Measurements from ENCODE around the gene HS3ST6.

HS3ST6 gene

DNA sequence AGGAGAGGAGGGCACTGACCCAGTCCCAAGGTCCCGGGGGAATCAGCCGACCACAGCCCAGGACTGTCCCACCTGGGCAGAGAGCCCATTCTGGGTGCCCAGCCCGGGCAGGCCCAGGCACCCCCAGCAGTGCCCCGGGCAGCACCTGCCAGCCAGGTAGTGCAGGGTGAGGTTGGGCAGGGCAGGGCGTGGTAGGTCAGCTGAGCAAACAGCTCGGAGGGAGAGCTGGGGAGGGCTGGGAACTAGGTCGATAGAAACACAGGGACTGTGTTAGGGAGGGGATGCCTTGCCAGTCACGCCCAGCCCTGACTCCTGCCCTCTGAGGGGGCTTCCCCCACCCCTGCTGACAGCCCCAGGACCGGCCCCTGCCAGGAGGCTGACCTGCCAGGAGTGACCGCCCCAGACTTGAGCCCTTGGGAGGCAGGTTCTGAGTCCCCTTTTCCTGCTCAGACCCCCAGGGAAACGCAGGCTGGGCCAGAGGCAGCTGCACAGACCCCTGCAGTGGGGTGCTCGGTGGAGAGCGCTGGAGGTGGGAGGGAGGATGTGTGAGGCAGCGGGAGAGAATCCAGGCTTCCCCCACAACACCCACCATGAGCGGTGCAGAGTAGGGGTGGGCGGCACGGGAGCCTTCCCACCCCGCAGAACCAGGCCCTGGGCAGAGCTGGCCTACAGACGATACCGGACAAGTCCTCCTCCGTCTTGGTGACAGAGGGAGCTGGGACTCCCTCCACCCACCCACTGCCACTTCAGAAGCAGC lies 4.7 kb downstream of the HS3ST6 start:
- no peak overlapping the region for H3K27ac ChIP-seq (ENCODE audit: insufficient read depth in 1 of 2, low read depth in 1 of 2, low read length in 2 of 2, poor library complexity in 1 of 2, severe bottlenecking in 2 of 2)
- no peak for DNase-seq
- H3K9me3 ChIP-seq (ENCODE audit: control extremely low read depth in 1 of 5, control insufficient read depth in 4 of 5, insufficient read depth in 2 of 5, low read depth in 1 of 5, low read length in 4 of 5), result no peaks in the 10 kb centered on the region
- H3K4me3 ChIP-seq (ENCODE audit: control insufficient read depth in 1 of 7, extremely low read depth in 1 of 7, insufficient read depth in 4 of 7, low read depth in 2 of 7, low read length in 6 of 7), result no peak overlapping the region
- H3K4me1 ChIP-seq (ENCODE audit: control extremely low read depth in 1 of 4, control insufficient read depth in 4 of 4, insufficient read depth in 4 of 4, low read length in 3 of 4), result peaks cover 0 to 1% (median under 1%) of the 10 kb centered on the region in 4 experiments
- POLR2A ChIA-PET, result no interaction called here
- WGBS (ENCODE audit: insufficient coverage), result 76% methylated on average over 9 of the region's 21 CpGs
- H3K36me3 ChIP-seq (ENCODE audit: control insufficient read depth in 4 of 4, insufficient read depth in 4 of 4, low read length in 3 of 4), result no peaks in the 10 kb centered on the region
- CTCF ChIA-PET, result interaction anchor here (1.5 kb wide), 1 partner anchor 10 kb away, joined by 5 read pairs; no protein-coding TSS in a partner anchor
- peaks cover 0 to 67% (median 31%) of the 10 kb centered on the region in 5 experiments for H3K27me3 ChIP-seq (replicated peaks in 2 of 5; ENCODE audit: control insufficient read depth in 4 of 5, insufficient read depth in 5 of 5, low read length in 4 of 5)

- ChIA-PET POLR2A (no interaction called here), CTCF (interaction anchor here (0.6 kb wide), 1 partner anchor 11 kb away, joined by 3 read pairs; no protein-coding TSS in a partner anchor)
- WGBS (ENCODE audit: insufficient coverage), result 94% methylated on average over 16 of the region's 17 CpGs
- Histone ChIP-seq H3K4me3 (ENCODE audit: control insufficient read depth in 1 of 7, extremely low read depth in 1 of 7, insufficient read depth in 4 of 7, low read depth in 2 of 7, low read length in 6 of 7) (no peak overlapping the region), H3K9me3 (ENCODE audit: control extremely low read depth in 1 of 5, control insufficient read depth in 4 of 5, insufficient read depth in 2 of 5, low read depth in 1 of 5, low read length in 4 of 5) (no peaks in the 10 kb centered on the region), H3K4me1 (ENCODE audit: control extremely low read depth in 1 of 4, control insufficient read depth in 4 of 4, insufficient read depth in 4 of 4, low read length in 3 of 4) (peaks cover 0 to 5% (median 2%) of the 10 kb centered on the region in 4 experiments), H3K27ac (ENCODE audit: insufficient read depth in 1 of 2, low read depth in 1 of 2, low read length in 2 of 2, poor library complexity in 1 of 2, severe bottlenecking in 2 of 2) (no peak overlapping the region), H3K27me3 (replicated peaks in 2 of 5; ENCODE audit: control insufficient read depth in 4 of 5, insufficient read depth in 5 of 5, low read length in 4 of 5) (peaks cover 0 to 68% (median 32%) of the 10 kb centered on the region in 5 experiments), H3K36me3 (ENCODE audit: control insufficient read depth in 4 of 4, insufficient read depth in 4 of 4, low read length in 3 of 4) (no peaks in the 10 kb centered on the region)
- DNase-seq, result no peak
Measured at GRCh38 chr16:1912215-1912543, 6.0 kb downstream of the HS3ST6 start.

DNA sequence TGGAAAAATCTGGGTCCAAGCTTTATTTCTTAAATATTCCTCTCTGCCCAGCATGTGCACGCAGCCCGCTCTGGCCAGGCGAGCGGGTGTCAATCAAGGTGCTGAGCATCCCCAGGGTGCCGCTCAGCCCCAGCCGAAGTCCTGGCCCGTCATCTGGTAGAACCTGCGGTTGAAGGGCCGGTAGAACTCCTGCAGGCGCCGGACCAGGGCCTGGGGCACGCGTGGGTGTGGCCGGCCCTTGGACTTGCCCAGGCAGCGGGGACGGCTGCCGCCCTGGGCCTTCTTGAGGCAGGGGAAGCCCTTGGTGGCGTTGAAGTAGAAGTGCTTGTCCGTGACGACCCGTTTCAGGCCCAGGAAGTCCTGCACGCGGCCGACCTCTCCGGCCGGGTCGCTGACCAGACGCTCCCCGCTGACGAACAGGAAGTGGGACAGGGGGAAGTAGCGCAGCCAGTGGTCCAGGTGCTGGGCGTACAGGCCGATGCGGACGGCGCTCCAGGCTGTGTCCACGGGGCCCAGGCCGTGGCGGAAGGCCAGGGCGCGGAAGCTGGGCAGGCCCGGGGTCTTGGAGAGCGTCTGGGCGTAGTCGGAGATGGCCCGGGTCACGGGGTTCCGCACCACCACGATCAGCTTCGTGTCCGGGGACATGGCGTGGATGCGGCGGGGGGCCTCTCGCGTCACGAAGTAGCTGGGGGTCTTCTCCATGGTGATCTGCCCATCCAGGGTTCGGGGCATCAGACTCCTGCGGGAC lies 6.6 kb downstream of the HS3ST6 start:
- CTCF ChIA-PET, result interaction anchor here (0.6 kb wide), 1 partner anchor 11 kb away, joined by 3 read pairs; no protein-coding TSS in a partner anchor

DNA sequence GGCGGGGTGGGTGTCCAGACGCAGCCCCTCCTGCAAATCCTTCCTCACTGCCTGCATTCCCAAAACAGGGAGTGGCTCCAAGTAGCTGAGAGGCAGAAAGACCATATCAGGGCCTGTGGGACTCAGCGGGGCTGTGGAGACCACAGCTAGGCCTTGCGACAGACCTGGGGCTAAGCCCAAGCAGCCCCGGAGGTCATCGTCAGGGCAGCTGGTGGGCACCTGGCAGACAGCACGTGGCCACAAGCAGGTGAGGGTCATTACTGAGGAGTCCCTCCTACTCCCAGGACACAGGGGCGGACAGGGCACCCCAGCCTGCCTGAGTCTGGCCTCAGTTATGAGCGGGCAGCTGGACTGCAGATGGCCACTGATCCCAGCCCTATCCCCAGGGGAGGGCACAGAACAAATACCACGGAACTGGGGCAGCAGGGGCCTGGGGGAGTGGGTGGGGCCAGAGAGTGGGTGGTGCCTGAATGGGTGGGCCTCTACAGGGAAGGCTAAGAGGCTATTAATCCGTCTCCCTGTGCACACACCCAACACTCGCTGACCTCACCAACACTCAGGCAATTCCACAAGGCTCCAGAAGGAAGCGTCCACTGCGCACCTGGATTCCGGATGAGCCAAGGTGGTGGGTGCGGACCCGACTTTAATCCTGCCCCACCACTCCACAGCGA lies 8.5 kb downstream of the HS3ST6 start:
- WGBS (ENCODE audit: insufficient coverage), result 97% methylated on average over 12 of the region's 18 CpGs
- Histone ChIP-seq H3K4me3 (ENCODE audit: control insufficient read depth in 1 of 7, extremely low read depth in 1 of 7, insufficient read depth in 4 of 7, low read depth in 2 of 7, low read length in 6 of 7) (no peak overlapping the region), H3K4me1 (ENCODE audit: control extremely low read depth in 1 of 4, control insufficient read depth in 4 of 4, insufficient read depth in 4 of 4, low read length in 3 of 4) (peaks cover 0 to 5% (median 2%) of the 10 kb centered on the region in 4 experiments), H3K27ac (ENCODE audit: insufficient read depth in 1 of 2, low read depth in 1 of 2, low read length in 2 of 2, poor library complexity in 1 of 2, severe bottlenecking in 2 of 2) (no peak overlapping the region), H3K9me3 (ENCODE audit: control extremely low read depth in 1 of 5, control insufficient read depth in 4 of 5, insufficient read depth in 2 of 5, low read depth in 1 of 5, low read length in 4 of 5) (no peaks in the 10 kb centered on the region), H3K27me3 (replicated peaks in 2 of 5; ENCODE audit: control insufficient read depth in 4 of 5, insufficient read depth in 5 of 5, low read length in 4 of 5) (peaks cover 0 to 67% (median 28%) of the 10 kb centered on the region in 5 experiments), H3K36me3 (ENCODE audit: control insufficient read depth in 4 of 4, insufficient read depth in 4 of 4, low read length in 3 of 4) (no peaks in the 10 kb centered on the region)
- no peak for DNase-seq
- ChIA-PET POLR2A (no interaction called here), CTCF (interaction anchor here (1.8 kb wide), 1 partner anchor 14 kb away, joined by 4 read pairs; no protein-coding TSS in a partner anchor)

More for the DNA sequence above, 6.6 kb downstream of the HS3ST6 start:
- no peaks in the 10 kb centered on the region for H3K9me3 ChIP-seq (ENCODE audit: control extremely low read depth in 1 of 5, control insufficient read depth in 4 of 5, insufficient read depth in 2 of 5, low read depth in 1 of 5, low read length in 4 of 5)
- H3K4me1 ChIP-seq (ENCODE audit: control extremely low read depth in 1 of 4, control insufficient read depth in 4 of 4, insufficient read depth in 4 of 4, low read length in 3 of 4), result peaks cover 0 to 5% (median 2%) of the 10 kb centered on the region in 4 experiments
- no peaks in the 10 kb centered on the region for H3K36me3 ChIP-seq (ENCODE audit: control insufficient read depth in 4 of 4, insufficient read depth in 4 of 4, low read length in 3 of 4)
- WGBS (ENCODE audit: insufficient coverage), result 92% methylated on average over 59 of the region's 59 CpGs
- no peak overlapping the region for H3K4me3 ChIP-seq (ENCODE audit: control insufficient read depth in 1 of 7, extremely low read depth in 1 of 7, insufficient read depth in 4 of 7, low read depth in 2 of 7, low read length in 6 of 7)
- POLR2A ChIA-PET, result no interaction called here
- no peak overlapping the region for H3K27ac ChIP-seq (ENCODE audit: insufficient read depth in 1 of 2, low read depth in 1 of 2, low read length in 2 of 2, poor library complexity in 1 of 2, severe bottlenecking in 2 of 2)
- peaks cover 0 to 68% (median 32%) of the 10 kb centered on the region in 5 experiments for H3K27me3 ChIP-seq (replicated peaks in 2 of 5; ENCODE audit: control insufficient read depth in 4 of 5, insufficient read depth in 5 of 5, low read length in 4 of 5)
- no peak for DNase-seq

GRCh38 chr16:1908983-1909382 lies 9.2 kb downstream of the HS3ST6 start:
- Histone ChIP-seq H3K4me1 (ENCODE audit: control extremely low read depth in 1 of 4, control insufficient read depth in 4 of 4, insufficient read depth in 4 of 4, low read length in 3 of 4) (peaks cover 0 to 5% (median 2%) of the 10 kb centered on the region in 4 experiments), H3K27me3 (replicated peaks in 2 of 5; ENCODE audit: control insufficient read depth in 4 of 5, insufficient read depth in 5 of 5, low read length in 4 of 5) (peaks cover 0 to 66% (median 27%) of the 10 kb centered on the region in 5 experiments), H3K9me3 (ENCODE audit: control extremely low read depth in 1 of 5, control insufficient read depth in 4 of 5, insufficient read depth in 2 of 5, low read depth in 1 of 5, low read length in 4 of 5) (no peaks in the 10 kb centered on the region), H3K36me3 (ENCODE audit: control insufficient read depth in 4 of 4, insufficient read depth in 4 of 4, low read length in 3 of 4) (no peaks in the 10 kb centered on the region), H3K4me3 (ENCODE audit: control insufficient read depth in 1 of 7, extremely low read depth in 1 of 7, insufficient read depth in 4 of 7, low read depth in 2 of 7, low read length in 6 of 7) (no peak overlapping the region), H3K27ac (ENCODE audit: insufficient read depth in 1 of 2, low read depth in 1 of 2, low read length in 2 of 2, poor library complexity in 1 of 2, severe bottlenecking in 2 of 2) (no peak overlapping the region)
- CTCF ChIA-PET, result interaction anchor here (1.8 kb wide), 1 partner anchor 14 kb away, joined by 4 read pairs; no protein-coding TSS in a partner anchor
- POLR2A ChIA-PET, result no interaction called here
- 85% methylated on average over 7 of the region's 9 CpGs for WGBS (ENCODE audit: insufficient coverage)
- DNase-seq, result no peak

- ChIA-PET CTCF (interaction anchor here (1.8 kb wide), 1 partner anchor 15 kb away, joined by 4 read pairs; no protein-coding TSS in a partner anchor), POLR2A (no interaction called here)
- Histone ChIP-seq H3K4me1 (ENCODE audit: control extremely low read depth in 1 of 4, control insufficient read depth in 4 of 4, insufficient read depth in 4 of 4, low read length in 3 of 4) (peaks cover 0 to 5% (median 2%) of the 10 kb centered on the region in 4 experiments), H3K36me3 (ENCODE audit: control insufficient read depth in 4 of 4, insufficient read depth in 4 of 4, low read length in 3 of 4) (no peaks in the 10 kb centered on the region), H3K27me3 (replicated peaks in 2 of 5; ENCODE audit: control insufficient read depth in 4 of 5, insufficient read depth in 5 of 5, low read length in 4 of 5) (peaks cover 0 to 60% (median 22%) of the 10 kb centered on the region in 5 experiments), H3K4me3 (ENCODE audit: control insufficient read depth in 1 of 7, extremely low read depth in 1 of 7, insufficient read depth in 4 of 7, low read depth in 2 of 7, low read length in 6 of 7) (no peak overlapping the region), H3K27ac (ENCODE audit: insufficient read depth in 1 of 2, low read depth in 1 of 2, low read length in 2 of 2, poor library complexity in 1 of 2, severe bottlenecking in 2 of 2) (no peak overlapping the region), H3K9me3 (ENCODE audit: control extremely low read depth in 1 of 5, control insufficient read depth in 4 of 5, insufficient read depth in 2 of 5, low read depth in 1 of 5, low read length in 4 of 5) (no peaks in the 10 kb centered on the region)
- WGBS (ENCODE audit: insufficient coverage), result 41% methylated on average over 12 of the region's 17 CpGs
- peak in 1 of 3 donors; percentile 10 for DNase-seq
Measured at GRCh38 chr16:1908184-1908583, 10.0 kb downstream of the HS3ST6 start.

Measured in common myeloid progenitor, CD34-positive (primary cell).